Neural cell (in vitro differentiated cells): Measurements from ENCODE around the gene PLSCR4. TPM values are rescaled to one million over a fixed set of nuclear protein-coding genes. Genes with fewer than 3 reads are reported as not detected.

ENCODE experiments used
- H2AFZ ChIP-seq: fragments of 200-600, 300-800 bp; sonication (generic), shearing (Covaris generic); 2 replicates; pipeline ENCODE4 v1.6.0; 2014; ENCODE audit warnings: low read depth, mild to moderate bottlenecking, antibody characterized with exemption, low read length, moderate library complexity
- H3F3A ChIP-seq: fragments of 200-600 bp; shearing (Covaris generic); 2 replicates; pipeline ENCODE4 v1.6.1; 2016; ENCODE audit warnings: mild to moderate bottlenecking, moderate library complexity, mixed read lengths, antibody characterized with exemption, low read length; ENCODE audit not compliant: insufficient read depth, poor library complexity, severe bottlenecking
- H3K27ac ChIP-seq: fragments of 200-600, 300-800 bp; sonication (generic), shearing (Covaris generic); 2 replicates; pipeline ENCODE4 v1.5.1; 2014; ENCODE audit warnings: mild to moderate bottlenecking, low read length, moderate library complexity
- H3K27me3 ChIP-seq: fragments of 300-800, 200-600 bp; sonication (generic), shearing (Covaris generic); 2 replicates; pipeline ENCODE4 v1.6.0; 2014; ENCODE audit warnings: mild to moderate bottlenecking, low read depth, low read length, moderate library complexity; ENCODE audit not compliant: insufficient read depth
- H3K36me3 ChIP-seq: fragments of 300-800, 200-600 bp; sonication (generic), shearing (Covaris generic); 2 replicates; pipeline ENCODE4 v1.5.1; 2014; ENCODE audit warnings: mild to moderate bottlenecking, antibody characterized with exemption, low read length, moderate library complexity; ENCODE audit not compliant: insufficient read depth
- H3K4me2 ChIP-seq: fragments of 300-800, 200-600 bp; sonication (generic), shearing (Covaris generic); 2 replicates; pipeline ENCODE4 v1.6.0; 2014; ENCODE audit warnings: mild to moderate bottlenecking, low read length
- H3K4me3 ChIP-seq: fragments of 300-800, 200-600 bp; sonication (generic), shearing (Covaris generic); 2 replicates; pipeline ENCODE4 v1.5.1; 2014; ENCODE audit warnings: mild to moderate bottlenecking, low read length, moderate library complexity
- H3K79me2 ChIP-seq: fragments of 200-600 bp; shearing (Covaris generic); replicated peaks from 2 replicates; pipeline ENCODE4 v1.6.0; 2014; ENCODE audit warnings: mild to moderate bottlenecking, low read length, moderate library complexity; ENCODE audit not compliant: insufficient read depth
- H3K9ac ChIP-seq: fragments of 300-800, 200-600 bp; sonication (generic), shearing (Covaris generic); 2 replicates; pipeline ENCODE4 v1.6.1; 2016; ENCODE audit warnings: mild to moderate bottlenecking, low read length, mixed read lengths
- H3K9me2 ChIP-seq: fragments of 200-600 bp; shearing (Covaris generic); 2 replicates; pipeline ENCODE4 v1.6.1; 2016; ENCODE audit warnings: mild to moderate bottlenecking, low read length, mixed read lengths; ENCODE audit not compliant: insufficient read depth
- H3K9me3 ChIP-seq: fragments of 200-600, 300-800 bp; sonication (generic), shearing (Covaris generic); 2 replicates; pipeline ENCODE4 v1.6.1; 2016; ENCODE audit warnings: mild to moderate bottlenecking, mixed run types, low read length, moderate library complexity, mixed read lengths
- H4K20me1 ChIP-seq: fragments of 200-600 bp; shearing (Covaris generic); 2 replicates; pipeline ENCODE4 v1.6.1; 2016; ENCODE audit warnings: mild to moderate bottlenecking, mixed run types; ENCODE audit not compliant: insufficient read depth
- CTCF ChIP-seq: fragments of 450-650 bp; IDR thresholded peaks from 2 replicates; pipeline ENCODE4 v1.5.1; 2014; ENCODE audit warnings: antibody characterized with exemption, mild to moderate bottlenecking, moderate library complexity; ENCODE audit not compliant: poor library complexity, severe bottlenecking
- EP300 ChIP-seq: fragments of 450-650 bp; conservative IDR thresholded peaks from 2 replicates; pipeline ENCODE4 v1.6.1; 2014; ENCODE audit warnings: antibody characterized with exemption, mild to moderate bottlenecking, moderate library complexity; ENCODE audit not compliant: poor library complexity, severe bottlenecking
- EZH2 ChIP-seq: fragments of 200-600, 300-800 bp; shearing (Covaris generic), sonication (generic); IDR thresholded peaks from 2 replicates; pipeline ENCODE4 v1.6.1; 2014; ENCODE audit warnings: antibody characterized with exemption, low read length, borderline replicate concordance, mild to moderate bottlenecking; ENCODE audit not compliant: insufficient read depth, poor library complexity, severe bottlenecking
- MXI1 ChIP-seq: fragments of 450-650 bp; conservative IDR thresholded peaks from 2 replicates; pipeline ENCODE4 v1.6.1; 2014; ENCODE audit warnings: antibody characterized with exemption, mild to moderate bottlenecking; ENCODE audit not compliant: poor library complexity, severe bottlenecking
- POLR2AphosphoS5 ChIP-seq: IDR thresholded peaks from 2 replicates; pipeline ENCODE4 v1.6.1; 2012
- RAD21 ChIP-seq: fragments of 450-650 bp; conservative IDR thresholded peaks from 2 replicates; pipeline ENCODE4 v1.6.1; 2014; ENCODE audit warnings: antibody characterized with exemption, mild to moderate bottlenecking, moderate library complexity
- SMC3 ChIP-seq: fragments of 450-650 bp; conservative IDR thresholded peaks from 2 replicates; pipeline ENCODE4 v1.6.1; 2014; ENCODE audit warnings: antibody characterized with exemption, mild to moderate bottlenecking, moderate library complexity; ENCODE audit not compliant: poor library complexity
- TAF1 ChIP-seq: IDR thresholded peaks from 2 replicates; pipeline ENCODE4 v1.6.1; 2012; ENCODE audit warnings: low read depth
- polyA plus RNA-seq: library from polyadenylated mRNA; depleted of rRNA; stranded (reverse); fragments of >200 nt; gene quantifications from 2 replicates; pipeline ENCODE4 v1.2.3, GENCODE V29; 2014
- TF ChIP-seq, protein P1 (sequence below): IDR thresholded peaks from 2 replicates; pipeline ENCODE4 v1.6.1; 2012; ENCODE audit warnings: borderline replicate concordance

Gene PLSCR4
- polyA plus RNA-seq, 1 donor from 2014 or later = not detected

DNA sequence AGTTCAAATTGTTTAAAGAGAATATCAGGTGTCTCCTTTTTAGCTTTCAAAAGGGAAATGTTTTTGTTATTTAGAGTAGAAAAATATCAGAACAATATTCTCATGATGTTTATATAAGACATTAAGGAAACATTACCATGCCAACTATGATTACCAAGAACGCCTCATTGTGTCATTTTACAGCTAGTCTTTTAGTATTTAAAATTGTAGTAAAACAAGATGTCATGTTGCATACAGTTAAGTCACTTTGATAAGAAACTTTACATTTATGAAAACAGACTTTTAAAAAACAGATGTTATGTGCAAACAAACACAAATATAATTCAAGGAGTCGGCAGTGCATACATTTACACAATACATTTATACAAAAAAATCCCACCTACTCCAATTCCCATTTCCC lies 4.4 kb downstream of the PLSCR4 start:
- TF ChIP-seq TAF1 (no peak), EZH2 (no peak), SMC3 (no peak), RAD21 (no peak), MXI1 (no peak), POLR2AphosphoS5 (no peak), CTCF (no peak), EP300 (no peak)
- TF ChIP-seq, protein P1, sequence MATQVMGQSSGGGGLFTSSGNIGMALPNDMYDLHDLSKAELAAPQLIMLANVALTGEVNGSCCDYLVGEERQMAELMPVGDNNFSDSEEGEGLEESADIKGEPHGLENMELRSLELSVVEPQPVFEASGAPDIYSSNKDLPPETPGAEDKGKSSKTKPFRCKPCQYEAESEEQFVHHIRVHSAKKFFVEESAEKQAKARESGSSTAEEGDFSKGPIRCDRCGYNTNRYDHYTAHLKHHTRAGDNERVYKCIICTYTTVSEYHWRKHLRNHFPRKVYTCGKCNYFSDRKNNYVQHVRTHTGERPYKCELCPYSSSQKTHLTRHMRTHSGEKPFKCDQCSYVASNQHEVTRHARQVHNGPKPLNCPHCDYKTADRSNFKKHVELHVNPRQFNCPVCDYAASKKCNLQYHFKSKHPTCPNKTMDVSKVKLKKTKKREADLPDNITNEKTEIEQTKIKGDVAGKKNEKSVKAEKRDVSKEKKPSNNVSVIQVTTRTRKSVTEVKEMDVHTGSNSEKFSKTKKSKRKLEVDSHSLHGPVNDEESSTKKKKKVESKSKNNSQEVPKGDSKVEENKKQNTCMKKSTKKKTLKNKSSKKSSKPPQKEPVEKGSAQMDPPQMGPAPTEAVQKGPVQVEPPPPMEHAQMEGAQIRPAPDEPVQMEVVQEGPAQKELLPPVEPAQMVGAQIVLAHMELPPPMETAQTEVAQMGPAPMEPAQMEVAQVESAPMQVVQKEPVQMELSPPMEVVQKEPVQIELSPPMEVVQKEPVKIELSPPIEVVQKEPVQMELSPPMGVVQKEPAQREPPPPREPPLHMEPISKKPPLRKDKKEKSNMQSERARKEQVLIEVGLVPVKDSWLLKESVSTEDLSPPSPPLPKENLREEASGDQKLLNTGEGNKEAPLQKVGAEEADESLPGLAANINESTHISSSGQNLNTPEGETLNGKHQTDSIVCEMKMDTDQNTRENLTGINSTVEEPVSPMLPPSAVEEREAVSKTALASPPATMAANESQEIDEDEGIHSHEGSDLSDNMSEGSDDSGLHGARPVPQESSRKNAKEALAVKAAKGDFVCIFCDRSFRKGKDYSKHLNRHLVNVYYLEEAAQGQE = no peak
- Histone ChIP-seq H3K27me3 (peaks cover 15% of the 10 kb centered on the region), H3F3A (no peaks in the 10 kb centered on the region), H3K9ac (no peak overlapping the region), H3K9me3 (no peaks in the 10 kb centered on the region), H2AFZ (no peak overlapping the region), H3K79me2 (no peaks in the 10 kb centered on the region), H3K36me3 (no peaks in the 10 kb centered on the region), H3K27ac (no peak overlapping the region), H3K4me3 (no peak overlapping the region), H3K9me2 (no peaks in the 10 kb centered on the region), H3K4me2 (no peak overlapping the region), H4K20me1 (no peaks in the 10 kb centered on the region)

DNA sequence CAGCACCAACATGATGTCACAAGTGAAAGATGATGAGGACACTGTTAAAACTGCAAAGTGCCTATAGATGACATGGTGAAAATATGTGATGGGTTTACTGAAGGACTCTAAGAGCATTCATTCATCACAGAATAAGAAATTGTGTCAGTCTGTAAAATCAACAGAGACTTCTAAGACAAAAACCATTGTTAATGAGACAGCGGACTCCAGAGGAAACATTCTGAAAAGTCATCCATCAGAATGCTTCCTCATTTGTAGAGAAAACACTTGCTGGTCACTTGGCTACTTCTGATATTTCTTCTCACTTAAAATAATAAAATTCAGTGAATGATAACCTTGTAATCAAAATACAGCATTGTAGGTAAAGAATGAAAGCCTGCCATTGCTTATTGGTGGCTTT lies 7.3 kb downstream of the PLSCR4 start:
- Histone ChIP-seq H3K36me3 (no peaks in the 10 kb centered on the region), H2AFZ (no peak overlapping the region), H3K4me2 (no peak overlapping the region), H3K9ac (no peak overlapping the region), H4K20me1 (no peaks in the 10 kb centered on the region), H3K4me3 (no peak overlapping the region), H3K79me2 (no peaks in the 10 kb centered on the region), H3F3A (no peaks in the 10 kb centered on the region), H3K27ac (no peak overlapping the region), H3K9me3 (no peaks in the 10 kb centered on the region), H3K9me2 (no peaks in the 10 kb centered on the region), H3K27me3 (no peaks in the 10 kb centered on the region)
- TF ChIP-seq, protein P1 = no peak
